Measurements from ENCODE around the gene IL18R1.

Gene IL18R1

DNA sequence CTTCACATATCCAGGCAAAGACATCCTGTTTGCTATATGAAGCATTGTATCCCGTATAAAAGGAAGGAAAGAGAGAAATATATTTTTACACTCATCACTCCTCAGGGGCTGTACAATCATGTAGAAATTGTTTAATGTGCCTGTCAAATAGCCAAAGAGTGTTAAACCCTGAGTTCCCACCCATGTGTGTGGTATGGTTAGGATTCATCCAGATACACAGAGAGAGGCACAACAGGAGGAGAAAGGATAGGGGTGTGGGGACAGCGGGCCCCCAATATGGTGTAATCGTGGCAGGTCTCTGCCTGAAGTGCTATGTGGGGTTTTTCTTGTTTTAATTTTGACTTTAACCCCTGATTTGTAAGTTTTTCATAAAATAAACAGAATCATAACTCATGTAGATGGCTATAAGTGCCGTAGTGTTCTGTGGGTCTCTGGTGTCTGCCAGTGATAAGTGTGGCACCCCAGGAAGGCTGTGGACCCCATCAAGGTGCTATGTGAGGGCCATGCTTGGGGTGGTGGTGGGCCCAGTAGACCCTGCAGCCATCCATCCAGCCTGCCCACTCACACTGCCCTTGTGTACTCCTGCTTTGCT is 10.2 kb upstream of the IL18R1 start:
- no peak for DNase-seq (ENCODE audit: low read depth in 2 of 2)

DNA sequence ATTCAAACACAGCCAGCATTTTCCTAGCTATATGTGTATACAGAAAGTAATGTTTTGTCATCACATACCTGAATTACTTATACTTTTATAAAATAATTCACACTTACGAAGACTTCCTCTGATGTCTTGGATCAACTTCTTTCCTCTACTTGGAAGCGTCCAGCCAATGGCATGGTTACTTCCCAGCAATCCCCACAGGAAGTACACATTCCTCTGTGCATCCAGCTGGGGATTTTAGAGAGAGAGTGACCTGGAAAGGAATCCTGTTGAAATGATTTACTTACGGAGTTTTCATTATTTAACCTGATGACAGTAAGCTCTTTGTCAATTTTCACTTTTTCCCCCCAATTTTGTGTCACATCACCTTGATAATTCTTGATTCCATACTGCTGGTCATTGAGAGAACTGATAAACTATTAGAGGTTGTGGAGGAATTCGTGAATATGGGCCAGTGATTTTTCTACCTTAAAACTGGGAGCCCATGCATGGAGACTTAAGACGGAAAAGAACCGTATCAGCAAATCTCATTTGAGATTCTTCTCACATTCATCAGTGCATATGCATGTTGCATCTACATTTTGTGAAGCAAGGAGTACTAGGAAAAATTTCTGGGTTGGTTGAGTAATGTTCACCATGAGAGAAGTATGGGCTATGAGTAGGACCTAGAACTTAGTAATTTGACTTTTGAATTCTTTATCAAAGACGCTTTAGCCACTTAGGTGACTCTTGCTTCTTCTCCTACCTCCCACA is 9.0 kb upstream of the IL18R1 start:
- no peak for DNase-seq (ENCODE audit: low read depth in 2 of 2)

DNA sequence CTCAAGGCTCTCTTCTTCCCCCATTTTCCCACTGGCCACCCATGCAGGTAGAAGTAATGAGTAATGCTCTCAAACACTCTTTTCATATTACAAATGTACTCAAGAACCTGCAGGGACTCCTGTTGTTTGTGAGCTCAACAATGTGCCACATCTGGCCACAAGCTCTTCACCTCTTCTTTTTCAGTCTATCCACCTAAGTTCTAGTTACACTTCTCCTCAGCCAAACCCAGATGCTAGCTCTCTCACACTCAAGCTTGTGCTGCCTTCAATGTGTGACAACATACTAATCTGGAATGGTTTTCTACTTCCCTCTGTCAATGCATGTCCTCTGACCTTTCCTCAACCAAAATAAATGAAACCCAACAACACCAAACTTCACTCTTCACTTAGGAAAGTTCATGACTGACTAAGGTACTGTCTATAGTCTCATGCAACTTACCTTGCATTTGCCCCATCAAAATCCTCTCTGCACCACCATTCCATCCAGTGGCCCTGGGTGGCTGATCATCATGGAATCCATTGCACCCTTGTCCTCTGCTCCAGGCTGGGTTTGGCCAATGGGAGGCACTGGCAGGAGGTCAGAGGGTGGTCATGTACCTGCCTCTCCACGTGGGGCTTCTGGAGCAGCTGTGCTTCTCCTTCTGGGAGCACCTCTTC is 5.3 kb upstream of the IL18R1 start:
- no peak for DNase-seq (ENCODE audit: low read depth in 2 of 2)

DNA sequence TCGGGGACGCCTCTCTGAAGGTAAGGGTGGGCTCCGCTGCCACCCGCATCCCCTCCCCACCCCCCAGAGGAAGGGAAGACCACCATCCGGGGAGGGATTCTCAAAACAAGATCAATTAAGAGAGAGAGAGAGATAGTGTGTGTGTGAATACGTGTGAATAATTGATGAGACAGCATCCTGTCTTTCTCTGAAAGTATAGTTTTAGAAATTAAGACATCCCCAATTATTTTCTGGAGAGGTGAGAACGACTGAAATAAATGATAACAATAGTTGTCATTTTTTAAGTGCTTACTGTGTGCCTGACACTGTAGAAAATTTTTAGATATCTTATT is 751 bp downstream of the IL18R1 start:
- DNase-seq (ENCODE audit: low read depth in 2 of 2) = no peak

DNA sequence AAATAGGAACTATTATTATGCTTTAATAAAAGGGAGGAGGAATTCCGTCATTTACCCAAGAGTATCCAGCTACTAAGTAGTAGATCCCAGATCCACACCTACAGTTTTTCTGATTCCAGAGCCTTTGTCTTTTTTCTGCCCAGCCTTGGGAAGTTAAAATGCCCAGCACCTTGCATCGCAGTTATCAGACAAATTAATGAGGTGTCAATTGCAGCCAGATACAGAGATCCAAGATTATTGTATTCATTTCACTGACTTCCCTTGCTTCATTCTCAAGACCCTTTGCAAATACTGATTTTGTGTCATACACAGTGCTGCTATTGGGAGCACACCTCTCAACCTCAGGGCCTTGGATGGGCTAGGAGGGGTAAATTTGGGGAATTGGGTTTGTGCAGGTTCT is 1.1 kb downstream of the IL18R1 start:
- no peak for DNase-seq (ENCODE audit: low read depth in 2 of 2)

DNA sequence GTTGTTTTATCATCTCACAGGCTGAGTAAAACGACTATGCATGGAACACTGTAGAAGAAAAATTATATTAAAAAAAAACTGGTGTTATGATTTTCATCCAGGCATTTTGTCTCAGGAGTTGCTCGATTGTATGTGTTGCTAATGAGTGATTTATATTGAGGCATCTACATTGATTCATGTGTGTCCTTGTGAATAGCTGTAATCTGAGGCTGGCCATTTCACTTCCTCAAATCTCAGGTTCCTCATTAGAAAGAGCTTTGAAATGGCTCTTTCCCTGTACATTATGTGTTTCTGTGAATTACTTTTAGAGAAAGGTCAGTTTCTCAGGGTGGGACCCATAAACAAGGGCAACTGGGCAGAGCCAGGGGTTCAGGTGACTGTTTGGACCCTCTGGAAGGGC is 2.3 kb downstream of the IL18R1 start:
- DNase-seq (ENCODE audit: low read depth in 2 of 2) = no peak

DNA sequence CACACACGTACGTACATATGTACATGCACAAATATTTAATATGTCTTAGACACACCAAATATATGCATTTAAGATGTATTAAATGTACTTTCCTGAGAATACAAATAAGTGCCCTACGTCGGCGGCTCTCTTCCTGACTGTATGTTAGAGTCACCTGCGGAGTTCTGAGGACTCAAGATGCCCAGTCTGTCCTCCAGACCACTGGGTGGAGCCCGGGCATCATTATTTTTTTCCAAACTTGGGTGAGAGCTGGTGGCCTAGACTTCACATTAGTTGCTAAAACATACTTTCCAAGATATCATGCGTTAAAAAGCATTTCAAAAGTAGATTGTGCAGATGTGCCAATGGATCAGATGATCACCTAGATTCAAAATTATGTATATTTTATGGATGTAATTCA is 2.9 kb downstream of the IL18R1 start:
- DNase-seq (ENCODE audit: low read depth in 2 of 2) = no peak

DNA sequence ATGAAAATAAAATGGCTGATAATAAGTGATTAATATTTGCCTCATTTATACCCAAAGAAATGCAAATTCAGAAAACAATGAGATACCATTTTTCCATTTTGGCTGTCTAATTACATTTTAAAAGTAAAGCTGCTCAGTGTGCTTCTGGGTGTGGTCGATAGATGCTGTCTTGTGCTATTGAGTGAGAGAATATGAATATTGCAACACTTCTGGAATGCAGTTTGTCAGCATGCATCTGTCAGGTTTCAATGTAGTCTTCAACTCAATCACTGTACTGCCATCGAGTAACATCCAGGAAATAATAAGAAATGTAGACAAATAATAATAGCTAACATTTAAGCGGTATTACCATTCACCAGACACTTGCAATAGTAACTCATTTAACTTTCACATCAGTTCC is 3.9 kb downstream of the IL18R1 start:
- DNase-seq (ENCODE audit: low read depth in 2 of 2) = no peak

DNA sequence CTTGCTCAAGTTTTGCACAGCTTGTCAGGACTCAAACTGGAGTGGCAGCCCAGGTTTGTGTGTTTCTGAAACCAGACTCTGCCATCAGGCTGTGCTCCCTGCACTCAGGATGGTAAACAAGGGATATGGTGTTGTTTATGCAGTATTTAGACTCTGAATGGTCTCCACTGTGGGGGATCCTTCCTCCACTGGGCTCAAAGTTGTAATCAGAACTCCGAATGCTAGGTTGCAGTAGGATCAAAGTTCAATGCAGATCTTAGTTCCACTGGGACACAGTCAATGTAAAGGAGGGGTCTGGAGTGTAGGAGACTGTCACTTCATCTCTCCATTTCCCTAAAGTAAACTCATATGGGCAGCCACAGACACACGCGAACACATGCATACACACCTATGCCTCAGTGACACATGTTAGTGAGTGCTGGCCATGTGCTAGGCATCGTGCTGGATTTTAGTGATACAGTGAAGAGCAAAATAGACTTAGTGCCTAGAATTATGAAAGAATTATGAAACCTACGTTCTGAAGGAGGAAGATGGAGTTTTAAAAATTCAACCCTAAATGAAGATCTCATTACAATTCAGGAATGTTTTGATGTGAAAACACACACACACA is 6.1 kb downstream of the IL18R1 start:
- DNase-seq (ENCODE audit: low read depth in 2 of 2) = no peak

DNA sequence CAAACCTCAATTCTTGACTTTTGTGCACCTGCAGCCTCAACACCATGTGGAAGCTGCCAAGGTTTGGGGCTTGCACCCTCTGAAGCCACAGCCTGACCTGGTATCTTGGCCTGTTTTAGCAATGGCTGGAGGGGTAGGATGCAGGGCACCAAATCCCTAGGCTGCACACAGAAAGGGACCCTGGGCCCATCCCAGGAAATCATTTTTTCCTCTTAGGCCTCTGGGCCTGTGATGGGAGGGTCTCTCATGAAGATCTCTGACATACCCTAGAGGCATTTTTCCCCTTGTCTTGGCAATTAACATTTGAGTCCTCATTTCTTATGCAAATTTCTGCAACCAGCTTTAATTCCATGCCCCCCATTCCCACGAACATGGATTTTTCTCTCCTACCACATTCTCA is 10.2 kb downstream of the IL18R1 start:
- no peak for DNase-seq (ENCODE audit: low read depth in 2 of 2)

DNA sequence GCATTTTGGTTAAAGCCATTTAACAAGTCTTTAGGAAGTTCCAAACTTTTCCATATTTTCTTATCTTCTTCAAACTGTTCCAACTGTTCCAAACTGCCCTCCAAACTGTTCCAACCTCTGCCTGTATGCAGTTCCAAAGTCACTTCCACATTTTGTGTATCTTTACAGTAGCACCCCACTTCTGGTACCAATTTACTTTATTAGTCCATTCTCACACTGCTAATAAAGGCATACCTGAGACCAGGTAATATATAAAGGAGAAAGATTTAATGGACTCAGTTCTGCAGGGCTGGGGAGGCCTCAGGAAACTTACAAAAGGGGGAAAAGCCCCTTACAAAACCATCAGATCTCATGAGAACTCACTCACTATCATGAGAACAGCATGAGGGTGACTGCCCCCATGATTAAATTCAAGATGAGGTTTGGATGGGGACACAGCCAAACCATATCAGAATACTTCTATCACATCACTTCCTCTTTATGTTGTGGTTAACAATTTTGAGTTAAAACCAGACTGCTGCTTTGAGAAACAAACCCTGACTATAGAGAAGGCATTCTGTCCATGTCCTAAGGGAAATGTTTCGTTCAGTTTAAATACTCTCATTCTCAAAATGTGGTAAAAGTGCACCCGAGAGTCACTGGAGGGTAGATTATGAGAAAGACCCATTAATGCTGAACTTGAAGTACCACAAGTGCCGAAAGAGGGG is 11.0 kb downstream of the IL18R1 start:
- no peak for DNase-seq (ENCODE audit: low read depth in 2 of 2)

DNA sequence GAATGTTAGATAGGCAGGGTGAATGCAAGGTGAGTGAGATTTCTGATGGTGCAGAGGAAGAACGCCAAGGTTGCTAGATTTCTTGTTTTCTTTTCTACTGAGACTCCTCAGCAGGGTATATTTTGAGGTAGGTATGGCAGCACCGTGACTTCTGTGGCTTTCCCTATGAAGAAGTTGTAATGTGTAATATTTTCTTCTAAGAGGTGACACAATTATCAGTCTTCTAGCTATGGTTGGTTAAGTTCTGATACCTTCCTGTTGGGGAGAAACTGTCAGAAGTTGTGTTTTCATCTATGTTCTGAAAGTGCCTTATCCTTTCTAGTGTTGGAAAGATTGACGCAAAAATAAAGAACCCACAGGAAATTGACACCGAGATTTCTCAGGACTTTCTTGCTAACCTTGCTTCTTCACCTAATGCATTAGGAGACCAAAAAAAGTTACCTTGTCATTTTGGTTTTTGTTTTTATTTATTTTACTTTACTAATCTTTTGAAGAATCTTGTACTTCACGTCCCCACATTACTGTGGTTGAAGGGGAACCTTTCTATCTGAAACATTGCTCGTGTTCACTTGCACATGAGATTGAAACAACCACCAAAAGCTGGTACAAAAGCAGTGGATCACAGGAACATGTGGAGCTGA is 11.9 kb downstream of the IL18R1 start:
- no peak for DNase-seq (ENCODE audit: low read depth in 2 of 2)

DNA sequence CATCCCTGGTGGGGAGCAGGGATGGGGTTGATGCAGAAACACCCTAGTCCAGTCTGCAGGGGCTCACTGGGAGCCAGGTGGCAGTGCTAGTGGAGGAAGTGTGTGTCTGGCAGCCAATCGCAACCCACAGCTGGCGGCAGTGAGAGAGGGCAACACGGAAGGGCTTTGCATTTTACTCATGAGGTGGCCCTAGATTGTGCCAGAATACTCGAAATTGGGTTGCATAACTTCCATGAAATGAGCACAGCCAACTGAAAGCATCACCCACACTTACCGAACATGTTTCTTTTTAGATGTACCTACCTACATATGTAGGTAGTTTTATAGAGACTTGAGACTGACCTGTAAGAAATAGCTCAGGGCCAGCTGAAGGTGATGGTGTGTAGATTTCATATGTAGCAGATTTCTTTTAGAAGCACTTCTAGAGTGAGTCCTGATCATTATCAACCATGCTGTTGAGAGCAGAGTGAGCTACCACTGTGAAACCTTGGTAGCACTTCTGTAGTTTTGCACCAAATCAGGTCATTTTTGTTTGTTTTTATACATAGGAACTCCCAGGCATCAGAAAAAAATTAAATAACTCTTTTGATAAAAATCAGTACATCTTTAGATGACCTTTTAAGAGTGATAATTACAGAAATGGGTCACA is 13.0 kb downstream of the IL18R1 start:
- no peak for DNase-seq (ENCODE audit: low read depth in 2 of 2)

DNA sequence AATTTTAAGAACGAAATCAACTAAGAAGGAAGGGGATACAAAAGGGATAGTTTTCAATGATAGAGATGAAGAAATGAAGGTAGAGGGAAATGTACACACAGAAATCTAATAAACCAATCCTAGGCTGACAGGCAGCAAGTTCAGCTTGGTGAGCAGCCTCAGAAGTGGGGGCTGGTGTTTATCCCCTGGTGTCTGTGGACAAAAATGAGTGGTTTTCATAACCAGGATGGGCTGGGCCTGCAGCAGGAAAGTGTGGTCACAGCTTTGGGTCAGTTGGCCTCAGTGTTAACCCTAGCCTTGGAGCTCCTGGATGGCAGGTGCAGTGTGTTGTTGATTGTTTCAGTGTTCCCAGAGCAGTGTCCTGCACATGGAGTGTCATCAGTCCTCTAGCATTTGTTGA is 14.3 kb downstream of the IL18R1 start:
- no peak for DNase-seq (ENCODE audit: low read depth in 2 of 2)

DNA sequence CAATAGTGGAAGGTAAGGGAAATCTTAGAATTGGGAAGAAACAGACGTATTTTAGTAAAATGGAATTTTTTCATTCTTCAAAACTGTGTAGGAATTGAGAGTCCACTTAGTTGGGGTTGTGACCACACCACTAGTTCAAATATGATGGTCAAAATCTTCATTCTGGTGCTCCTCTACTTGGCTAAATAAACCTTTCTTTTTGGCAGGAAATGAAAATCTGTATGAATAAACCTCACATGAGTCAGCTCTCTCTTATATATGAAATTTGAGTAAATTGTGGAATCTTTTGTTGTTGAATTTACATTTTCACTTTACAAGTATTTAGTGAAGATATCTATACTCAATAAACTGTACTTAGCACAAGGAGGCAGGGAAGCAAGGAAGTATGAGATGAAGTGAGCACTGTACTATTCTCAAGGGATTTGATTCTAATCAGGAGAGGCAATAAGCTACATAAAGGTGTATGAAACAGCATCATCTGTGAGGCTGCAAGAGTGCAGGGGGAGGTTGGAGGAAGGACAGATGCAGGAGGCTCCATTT is 20.5 kb downstream of the IL18R1 start:
- no peak for DNase-seq (ENCODE audit: low read depth in 2 of 2)

DNA sequence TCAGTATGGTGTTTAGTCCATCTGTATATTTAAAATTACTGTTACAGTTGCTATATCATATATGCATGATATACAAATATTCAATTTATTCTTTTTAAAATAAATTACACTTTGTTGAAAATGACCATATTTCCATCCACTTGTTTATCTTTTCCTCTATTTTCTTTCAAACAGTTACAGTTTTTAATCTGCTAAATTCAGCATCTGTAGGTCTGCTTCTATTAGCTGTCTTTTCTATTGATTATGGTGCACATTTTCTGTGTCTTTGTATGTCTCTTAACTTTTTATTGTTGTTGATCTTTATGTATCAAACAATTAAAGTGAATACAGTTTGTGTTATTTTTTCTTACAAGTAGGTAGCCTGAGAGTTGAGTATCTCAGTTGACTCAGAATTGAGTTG is 28.1 kb downstream of the IL18R1 start:
- no peak for DNase-seq (ENCODE audit: low read depth in 2 of 2)

DNA sequence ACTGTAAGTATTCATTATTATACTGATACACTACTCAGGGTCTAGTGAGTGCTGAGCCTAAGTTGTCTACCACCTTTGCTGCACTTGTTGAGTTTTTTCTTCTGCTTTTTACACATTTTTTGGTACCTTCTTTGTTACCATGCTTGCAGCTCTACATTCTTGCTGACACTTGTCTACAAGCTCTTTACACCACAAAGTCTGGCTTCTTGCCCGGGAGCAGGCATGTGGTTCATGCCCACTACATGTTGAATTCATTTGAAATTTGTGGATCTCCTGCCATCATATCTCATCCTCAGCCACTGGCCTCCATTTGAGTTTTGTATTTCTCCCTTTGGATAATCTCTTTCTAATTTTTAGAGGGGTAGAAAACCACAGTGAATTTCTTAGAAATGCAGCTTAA is 29.9 kb downstream of the IL18R1 start:
- DNase-seq (ENCODE audit: low read depth in 2 of 2) = no peak

DNA sequence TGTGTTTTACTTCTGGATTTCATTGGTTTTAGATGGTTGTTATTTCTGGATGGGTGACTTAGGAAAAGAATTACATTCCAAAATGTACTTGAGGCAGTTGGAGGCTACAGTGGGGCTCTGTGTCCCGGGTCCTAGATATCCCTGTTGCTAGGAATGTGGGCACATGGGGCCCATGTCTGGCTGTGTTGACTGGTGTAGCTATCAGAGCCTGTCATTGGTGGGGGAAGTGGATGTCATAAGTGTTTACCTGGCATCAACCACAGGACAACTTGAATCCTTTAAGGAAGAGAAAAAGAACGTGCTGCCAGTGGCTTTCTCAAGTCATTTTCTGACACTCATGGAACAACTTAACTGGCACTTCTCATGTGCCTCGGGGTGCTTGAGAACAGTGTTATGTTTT is 30.4 kb downstream of the IL18R1 start:
- DNase-seq (ENCODE audit: low read depth in 2 of 2) = no peak

DNA sequence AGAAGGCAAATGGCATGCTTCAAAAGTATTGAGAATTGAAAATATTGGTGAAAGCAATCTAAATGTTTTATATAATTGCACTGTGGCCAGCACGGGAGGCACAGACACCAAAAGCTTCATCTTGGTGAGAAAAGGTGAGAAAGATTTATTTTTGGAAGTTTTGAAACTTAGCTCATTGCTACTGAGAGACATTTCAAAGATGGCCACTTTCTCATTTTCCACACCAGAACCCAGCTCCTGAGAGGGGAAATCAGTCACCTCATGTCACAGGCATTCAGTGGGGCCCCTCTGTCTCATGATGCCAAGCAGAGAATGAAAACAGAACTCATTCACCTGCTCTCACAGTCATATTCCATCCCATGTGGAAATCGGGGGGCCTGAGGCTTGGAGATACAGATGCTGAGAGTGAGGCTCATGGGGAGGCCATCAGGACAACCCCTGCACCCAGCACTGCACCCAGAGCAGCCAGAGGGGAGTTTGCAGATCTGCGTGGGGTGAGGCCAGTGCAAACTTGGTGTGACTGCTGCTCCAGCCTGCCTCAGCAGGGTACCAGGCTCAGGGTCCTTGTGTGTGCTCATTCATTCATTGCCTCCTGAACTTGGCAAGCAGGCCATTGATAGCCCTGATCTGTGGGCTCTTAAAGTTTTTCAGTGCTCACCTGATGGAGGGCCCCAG is 31.4 kb downstream of the IL18R1 start:
- DNase-seq (ENCODE audit: low read depth in 2 of 2) = no peak

DNA sequence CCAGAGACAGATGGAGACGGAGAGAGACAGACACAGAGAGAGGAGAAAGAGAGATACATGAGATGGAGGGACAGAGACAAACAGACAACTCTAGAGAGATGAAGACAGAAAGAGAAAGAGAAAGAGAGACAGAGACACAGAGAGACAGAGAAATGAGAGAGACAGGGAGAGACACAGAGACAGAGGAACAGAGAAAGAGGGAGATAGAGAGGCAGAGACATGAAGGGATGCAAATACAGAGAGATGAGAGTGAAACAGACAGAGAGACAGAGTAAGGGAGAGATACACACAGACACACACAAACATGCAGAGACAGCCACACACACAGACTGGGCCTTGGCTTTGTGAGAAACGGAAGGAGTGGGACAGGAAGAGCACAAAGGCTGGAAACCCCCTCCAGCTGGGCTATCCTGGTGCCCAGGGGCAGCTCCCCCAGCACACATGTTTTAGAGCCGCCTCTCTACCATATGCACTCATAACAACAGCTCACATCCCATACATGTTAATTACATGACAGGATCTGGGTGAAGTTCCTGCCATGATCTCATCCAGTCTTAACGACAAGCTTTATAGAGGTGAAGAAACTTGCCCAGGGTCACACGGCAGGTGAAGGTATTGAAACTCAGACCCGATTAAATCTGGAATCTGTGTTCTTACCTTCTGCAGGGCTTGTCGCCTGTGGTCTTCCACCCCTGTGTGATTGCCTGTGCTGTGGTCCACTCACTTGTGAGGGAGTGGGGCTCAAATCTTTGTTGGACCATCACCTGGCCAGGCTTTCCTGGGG is 32.4 kb downstream of the IL18R1 start:
- DNase-seq (ENCODE audit: low read depth in 2 of 2) = no peak
